K562 (cell line): Measurements from ENCODE around the gene ZNF264.

Source experiments
- BACH1 ChIP-seq: fragments of 200-800 bp; sonication (Bioruptor generic); IDR thresholded peaks from 2 replicates; pipeline ENCODE4 v1.6.1; 2016; ENCODE audit warnings: missing genetic modification characterization, missing compliant biosample characterization
- CHCHD3 ChIP-seq: fragments of 250-450 bp; sonication (Bioruptor Pico); IDR thresholded peaks from 2 replicates; pipeline ENCODE4 v2.1.2; 2022; ENCODE audit warnings: mild to moderate bottlenecking
- CTCF ChIP-seq, 3 experiments: IDR thresholded peaks in 2 of 3; conservative IDR thresholded peaks in 1 of 3; 2 replicates each; pipeline ENCODE4 v1.5.1; 2011 to 2012; ENCODE audit warnings: low read length in 3 of 3, mild to moderate bottlenecking in 3 of 3, control low read depth in 2 of 3, improper control_type of control experiment in 1 of 3, inconsistent platforms in 1 of 3, low read depth in 1 of 3, mixed read lengths in 1 of 3, moderate library complexity in 1 of 3; ENCODE audit not compliant: insufficient read depth in 2 of 3
- E2F5 ChIP-seq: sonication (generic); formaldehyde crosslinking; IDR thresholded peaks from 2 replicates; pipeline ENCODE4 v1.8.0; 2022; ENCODE audit warnings: mild to moderate bottlenecking, missing genetic modification reagents
- LARP7 ChIP-seq: fragments of 450-650 bp; IDR thresholded peaks from 2 replicates; pipeline ENCODE4 v1.6.1; 2016
- MTA2 ChIP-seq: fragments of 450-650 bp; IDR thresholded peaks from 2 replicates; pipeline ENCODE4 v1.6.1; 2016; ENCODE audit warnings: low read depth
- SMAD1 ChIP-seq: fragments of 150-350 bp; IDR thresholded peaks from 2 replicates; pipeline ENCODE4 v1.6.1; 2014; ENCODE audit warnings: low read length, low read depth; ENCODE audit not compliant: partially characterized antibody
- ZBTB33 ChIP-seq: sonication (generic); formaldehyde crosslinking; IDR thresholded peaks from 2 replicates; pipeline ENCODE4 v1.8.1; 2023; ENCODE audit warnings: mild to moderate bottlenecking, missing genetic modification reagents
- ZNF395 ChIP-seq: fragments of 200-800 bp; sonication (Bioruptor generic); IDR thresholded peaks from 2 replicates; pipeline ENCODE4 v1.6.1; 2017; ENCODE audit warnings: missing genetic modification characterization, missing compliant biosample characterization
- TF ChIP-seq, protein P1 (sequence below), 2 experiments: fragments of 250-450 bp in 1 of 2; fragments of 450-650 bp in 1 of 2; sonication (Bioruptor Pico) in 1 of 2; IDR thresholded peaks; 2 replicates each; pipeline versions ENCODE4 v1.6.1 to v1.8.0; 2016 to 2021; ENCODE audit warnings: mild to moderate bottlenecking in 2 of 2, moderate library complexity in 2 of 2, missing compliant biosample characterization in 1 of 2, missing genetic modification characterization in 1 of 2
- TF ChIP-seq, protein P2 (sequence below): sonication (generic); formaldehyde crosslinking; IDR thresholded peaks from 2 replicates; pipeline ENCODE4 v1.5.0; 2020; ENCODE audit warnings: missing genetic modification reagents

GRCh38 chr19:57267291-57267690, 76.0 kb downstream of the ZNF264 start:
- TF ChIP-seq ZBTB33 (CRISPR knock-in tag) (no peak), CTCF (IDR thresholded peaks at IDR 0.05 in 2 of 3, conservative IDR thresholded peaks at IDR 0.05 in 1 of 3; ENCODE audit: insufficient read depth in 2 of 3, low read depth in 1 of 3, low read length in 3 of 3) (no peak), LARP7 (no peak), CHCHD3 (CRISPR knock-in tag) (no peak), SMAD1 (no peak), ZNF395 (CRISPR knock-in tag) (no peak), MTA2 (no peak), BACH1 (tag) (no peak), E2F5 (CRISPR knock-in tag) (no peak)
- TF ChIP-seq, protein P1, sequence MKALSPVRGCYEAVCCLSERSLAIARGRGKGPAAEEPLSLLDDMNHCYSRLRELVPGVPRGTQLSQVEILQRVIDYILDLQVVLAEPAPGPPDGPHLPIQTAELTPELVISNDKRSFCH (CRISPR knock-in tag; IDR thresholded peaks at IDR 0.05), result no peak
- TF ChIP-seq, protein P1 (tag; IDR thresholded peaks at IDR 0.05), result no peak
- TF ChIP-seq, protein P2, sequence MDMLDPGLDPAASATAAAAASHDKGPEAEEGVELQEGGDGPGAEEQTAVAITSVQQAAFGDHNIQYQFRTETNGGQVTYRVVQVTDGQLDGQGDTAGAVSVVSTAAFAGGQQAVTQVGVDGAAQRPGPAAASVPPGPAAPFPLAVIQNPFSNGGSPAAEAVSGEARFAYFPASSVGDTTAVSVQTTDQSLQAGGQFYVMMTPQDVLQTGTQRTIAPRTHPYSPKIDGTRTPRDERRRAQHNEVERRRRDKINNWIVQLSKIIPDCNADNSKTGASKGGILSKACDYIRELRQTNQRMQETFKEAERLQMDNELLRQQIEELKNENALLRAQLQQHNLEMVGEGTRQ, result no peak
